CD4-positive, alpha-beta memory T cell (primary cell): ENCODE measurements around the gene CACNA1B. TPM values are rescaled to one million over a fixed set of nuclear protein-coding genes. Genes with fewer than 3 reads are reported as not detected.

Experiments
- CTCF ChIA-PET: fragments of 350-600 bp; sonication (Branson Sonifier 250); formaldehyde crosslinking; loops from one replicate; lab custom pipeline; 2021; ENCODE audit warnings: inconsistent platforms; ENCODE audit not compliant: partially characterized antibody; lab: Charles Lee
- POLR2A ChIA-PET: fragments of 350-600 bp; sonication (Branson Sonifier 250); formaldehyde crosslinking; loops from one replicate; lab custom pipeline; 2021; ENCODE audit not compliant: partially characterized antibody; lab: Charles Lee
- DNase-seq, 5 donors: peaks; one replicate each; pipeline versions ENCODE4 v3.0.0 to v3.0.0-alpha.2; 2020 to 2022; ENCODE audit warnings: mixed read lengths in 1 of 5
- H3K27ac ChIP-seq: one replicate; pipeline ENCODE4 v1.7.0; 2013; ENCODE audit warnings: low read depth, low read length
- H3K27me3 ChIP-seq: 2 replicates; pipeline ENCODE4 v1.7.0; 2013; ENCODE audit warnings: mild to moderate bottlenecking, low read length, moderate library complexity; ENCODE audit not compliant: insufficient read depth
- H3K36me3 ChIP-seq: 2 replicates; pipeline ENCODE4 v1.7.0; 2013; ENCODE audit warnings: mild to moderate bottlenecking, low read length, moderate library complexity; ENCODE audit not compliant: insufficient read depth
- H3K4me1 ChIP-seq: 2 replicates; pipeline ENCODE4 v1.7.0; 2013; ENCODE audit warnings: mild to moderate bottlenecking, low read length, moderate library complexity; ENCODE audit not compliant: insufficient read depth
- H3K4me3 ChIP-seq, 2 donors: one replicate each; pipeline ENCODE4 v1.7.0; 2013; ENCODE audit warnings: low read length in 2 of 2, mild to moderate bottlenecking in 1 of 2
- H3K9me3 ChIP-seq, 2 donors: one replicate each; pipeline ENCODE4 v1.7.0; 2013; ENCODE audit warnings: low read length in 2 of 2, control low read depth in 1 of 2; ENCODE audit not compliant: control insufficient read depth in 1 of 2
- H3K27ac Mint-ChIP-seq, 7 donors: one replicate each; pipeline ENCODE4 v1.8.0; 2020 to 2021; ENCODE audit warnings: mixed read lengths in 7 of 7, mild to moderate bottlenecking in 6 of 7, inconsistent platforms in 3 of 7, moderate library complexity in 3 of 7
- H3K27me3 Mint-ChIP-seq, 2 donors: one replicate each; pipeline ENCODE4 v1.8.0; 2020 to 2021; ENCODE audit warnings: mixed read lengths in 2 of 2
- H3K36me3 Mint-ChIP-seq, 2 donors: one replicate each; pipeline ENCODE4 v1.8.0; 2020 to 2021; ENCODE audit warnings: mixed read lengths in 2 of 2, inconsistent platforms in 1 of 2, mild to moderate bottlenecking in 1 of 2
- H3K4me1 Mint-ChIP-seq, 4 donors: one replicate each; pipeline ENCODE4 v1.8.0; 2020 to 2021; ENCODE audit warnings: mixed read lengths in 4 of 4, mild to moderate bottlenecking in 1 of 4
- H3K4me3 Mint-ChIP-seq, 8 donors: one replicate each; pipeline ENCODE4 v1.8.0; 2020 to 2021; ENCODE audit warnings: mixed read lengths in 8 of 8, mild to moderate bottlenecking in 7 of 8, moderate library complexity in 6 of 8, inconsistent platforms in 3 of 8
- H3K9me3 Mint-ChIP-seq, 8 donors: one replicate each; pipeline ENCODE4 v1.8.0; 2020 to 2021; ENCODE audit warnings: mixed read lengths in 8 of 8, mild to moderate bottlenecking in 5 of 8, inconsistent platforms in 3 of 8, moderate library complexity in 1 of 8
- intact Hi-C: fragments of 100-400 bp; cut with micrococcal nuclease; formaldehyde crosslinking; loops from one replicate; pipeline ENCODE4 v1.15.1; 2023
- polyA plus RNA-seq, 2 donors: library from polyadenylated mRNA; unstranded; fragments of 300-500 nt; fragmentation: Illumina TruSeq; gene quantifications; one replicate each; pipeline ENCODE4 v1.2.3, GENCODE V29; 2021
- total RNA-seq, 2 experiments: library from RNA; stranded (reverse); gene quantifications; one replicate each; pipeline ENCODE4 v1.2.3, GENCODE V29; 2021

CACNA1B gene
- total and polyA plus RNA-seq, 4 experiments from 2014 or later = not detected

DNA sequence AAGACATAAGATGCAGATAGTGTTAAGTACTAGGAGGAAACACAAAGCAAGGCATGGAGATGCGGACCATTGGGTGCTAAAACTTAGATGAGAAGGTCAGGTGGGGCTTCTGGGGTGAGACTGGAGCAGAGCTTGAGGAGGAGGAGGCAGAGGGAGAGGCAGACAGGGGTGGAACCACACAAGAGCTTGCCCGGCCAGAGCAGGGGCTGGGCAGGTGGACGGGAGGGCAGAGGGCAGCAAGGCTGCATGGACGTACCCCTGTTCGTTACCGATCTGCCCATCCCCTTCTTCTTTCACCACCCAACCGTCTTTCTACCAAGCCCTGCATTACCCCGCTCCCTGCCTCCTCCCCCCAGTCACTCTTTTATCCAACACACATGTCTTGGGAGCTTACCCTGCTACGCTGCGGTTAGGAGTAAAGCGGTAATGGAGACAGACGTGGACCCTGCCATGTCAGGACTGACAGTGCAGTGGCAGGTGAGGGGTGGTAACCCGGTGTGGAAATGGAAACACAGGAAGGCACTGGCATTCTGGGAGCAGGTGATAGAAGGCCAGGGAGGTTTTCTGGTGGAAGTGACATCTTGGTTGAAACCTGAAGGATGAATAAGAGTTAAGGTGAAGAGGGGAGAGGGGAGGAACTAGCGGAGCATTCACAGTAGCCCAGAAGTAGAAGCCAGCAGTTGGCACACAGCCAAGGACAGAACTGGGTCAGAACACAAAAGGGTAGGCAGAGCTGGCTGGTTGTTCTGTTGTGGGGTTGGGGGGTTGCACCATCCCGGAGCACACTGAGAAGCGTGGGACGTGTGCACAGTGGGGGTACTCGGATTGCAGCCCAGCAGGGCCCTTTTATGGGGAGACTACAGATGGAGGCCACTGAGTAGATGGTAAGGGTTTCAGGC, 167.2 kb downstream of the CACNA1B start:
- Histone ChIP-seq H3K27me3 (no peaks in the 10 kb centered on the region), H3K27ac (no peak overlapping the region), H3K4me3 (no peak overlapping the region), H3K9me3 (no peaks in the 10 kb centered on the region), H3K36me3 (no peaks in the 10 kb centered on the region), H3K4me1 (no peaks in the 10 kb centered on the region)
- POLR2A ChIA-PET = no interaction called here
- Mint-ChIP-seq H3K27me3 (peaks cover 12 to 20% of the 10 kb centered on the region in 2 donors), H3K9me3 (no peaks in the 10 kb centered on the region), H3K4me1 (no peaks in the 10 kb centered on the region), H3K36me3 (no peaks in the 10 kb centered on the region), H3K27ac (no peak overlapping the region), H3K4me3 (no peak overlapping the region)
- CTCF ChIA-PET = no interaction called here
- DNase-seq = no peak
- intact Hi-C loops = no loop called here

DNA sequence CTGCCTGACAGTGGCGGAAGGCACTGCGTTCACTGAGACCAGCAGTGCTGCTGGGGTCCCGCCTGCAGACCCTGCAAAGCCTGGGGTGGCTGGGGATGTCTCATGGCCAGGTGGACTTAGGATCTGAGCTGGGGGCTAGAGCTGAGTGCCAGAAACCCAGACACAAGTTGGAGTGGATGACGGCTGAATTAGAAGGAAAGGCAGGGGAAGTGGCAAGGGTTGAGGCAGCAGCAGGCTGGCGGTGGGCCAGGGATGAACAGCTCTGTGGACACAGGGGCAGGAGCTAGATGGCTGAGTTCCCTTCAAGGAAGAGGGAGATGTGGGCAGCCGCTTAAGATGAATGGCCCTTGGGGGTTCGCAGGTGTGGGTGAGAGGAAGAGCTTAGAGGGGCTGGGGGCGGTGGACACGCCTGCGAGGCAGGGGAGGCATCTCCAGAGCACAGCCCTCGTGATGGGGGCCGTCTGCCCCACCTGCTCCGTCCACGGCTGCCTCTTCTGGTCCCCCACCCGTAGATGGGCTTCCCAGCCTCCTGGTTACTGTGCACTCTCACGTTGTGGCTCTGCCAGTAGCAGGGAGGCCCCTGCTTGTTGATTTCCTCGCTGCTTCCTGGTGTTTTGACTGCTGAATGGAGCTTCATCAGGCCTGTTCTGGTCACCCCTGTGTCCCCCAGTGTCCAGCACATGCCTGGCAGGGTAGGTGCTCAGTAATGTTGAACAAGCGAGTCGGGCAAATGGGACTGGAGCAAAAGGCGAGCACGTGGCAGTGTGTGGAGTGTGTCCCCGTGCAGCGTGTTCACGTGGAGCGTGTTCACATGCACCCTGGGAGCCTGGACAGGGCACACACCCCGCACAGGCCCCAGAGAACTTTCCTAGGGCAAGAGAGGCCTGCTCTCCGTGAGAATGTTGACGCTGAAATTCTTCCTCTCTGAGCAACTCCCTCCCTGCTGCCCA, 168.2 kb downstream of the CACNA1B start:
- Histone ChIP-seq H3K4me1 (no peaks in the 10 kb centered on the region), H3K4me3 (no peak overlapping the region), H3K9me3 (no peaks in the 10 kb centered on the region), H3K27me3 (no peaks in the 10 kb centered on the region), H3K36me3 (no peaks in the 10 kb centered on the region), H3K27ac (no peak overlapping the region)
- Mint-ChIP-seq H3K4me3 (no peak overlapping the region), H3K27me3 (peaks cover 10 to 18% of the 10 kb centered on the region in 2 donors), H3K9me3 (no peaks in the 10 kb centered on the region), H3K36me3 (no peaks in the 10 kb centered on the region), H3K4me1 (no peaks in the 10 kb centered on the region), H3K27ac (peak overlapping the region in 1 of 7 donors; percentile 71)
- intact Hi-C loops = no loop called here
- ChIA-PET CTCF (no interaction called here), POLR2A (no interaction called here)
- DNase-seq = no peak

DNA sequence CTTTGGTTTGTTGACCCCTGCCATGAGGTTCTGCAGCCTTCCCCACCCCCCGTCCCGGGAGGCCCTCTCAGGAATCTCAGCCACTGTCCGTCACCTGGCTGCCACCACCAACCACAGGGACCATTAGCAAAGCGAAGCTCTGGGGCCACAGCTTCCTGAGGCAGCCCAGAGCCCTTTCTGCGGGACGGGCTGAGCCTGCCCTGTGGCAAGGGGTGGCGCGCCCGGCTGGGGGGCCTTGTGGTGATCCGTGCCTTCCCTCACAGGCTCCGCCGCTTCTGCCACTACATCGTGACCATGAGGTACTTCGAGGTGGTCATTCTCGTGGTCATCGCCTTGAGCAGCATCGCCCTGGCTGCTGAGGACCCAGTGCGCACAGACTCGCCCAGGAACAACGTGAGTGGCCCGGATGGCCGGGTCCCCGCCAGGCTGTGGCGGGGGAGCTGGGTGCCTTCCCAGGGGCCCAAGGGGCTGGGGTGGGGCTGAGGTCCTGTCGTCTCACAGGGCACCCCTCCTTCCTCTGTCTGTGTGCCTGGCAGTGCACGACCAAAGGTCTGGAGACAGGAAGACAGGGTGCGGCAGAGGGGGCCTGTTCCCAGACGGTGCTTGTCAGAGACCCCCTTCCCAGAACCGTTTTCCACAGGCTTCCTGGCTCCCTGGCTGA, 169.2 kb downstream of the CACNA1B start:
- H3K36me3 ChIP-seq = no peaks in the 10 kb centered on the region
- DNase-seq = no peak
- H3K4me1 ChIP-seq = no peaks in the 10 kb centered on the region
- no peak overlapping the region for H3K27ac ChIP-seq
- H3K27me3 Mint-ChIP-seq = peaks cover 14 to 24% of the 10 kb centered on the region in 2 donors
- ChIA-PET POLR2A (no interaction called here), CTCF (no interaction called here)
- H3K9me3 ChIP-seq = no peaks in the 10 kb centered on the region
- intact Hi-C loops = no loop called here
- no peaks in the 10 kb centered on the region for H3K9me3 Mint-ChIP-seq
- no peak overlapping the region for H3K27ac Mint-ChIP-seq
- no peaks in the 10 kb centered on the region for H3K27me3 ChIP-seq
- no peaks in the 10 kb centered on the region for H3K36me3 Mint-ChIP-seq
- no peak overlapping the region for H3K4me3 Mint-ChIP-seq
- H3K4me3 ChIP-seq = no peak overlapping the region
- no peaks in the 10 kb centered on the region for H3K4me1 Mint-ChIP-seq

GRCh38 chr9:138047469-138048040, 170.0 kb downstream of the CACNA1B start:
- Histone ChIP-seq H3K9me3 (no peaks in the 10 kb centered on the region), H3K36me3 (no peaks in the 10 kb centered on the region), H3K27ac (no peak overlapping the region), H3K4me1 (no peaks in the 10 kb centered on the region), H3K4me3 (no peak overlapping the region), H3K27me3 (no peaks in the 10 kb centered on the region)
- CTCF ChIA-PET = no interaction called here
- Mint-ChIP-seq H3K36me3 (no peaks in the 10 kb centered on the region), H3K9me3 (no peaks in the 10 kb centered on the region), H3K27me3 (peaks cover 14 to 25% of the 10 kb centered on the region in 2 donors), H3K4me1 (no peaks in the 10 kb centered on the region), H3K27ac (no peak overlapping the region), H3K4me3 (peak overlapping the region in 1 of 8 donors; percentile 5)
- intact Hi-C loops = no loop called here
- POLR2A ChIA-PET = no interaction called here
- no peak for DNase-seq

- no peaks in the 10 kb centered on the region for H3K36me3 Mint-ChIP-seq
- no peaks in the 10 kb centered on the region for H3K4me1 Mint-ChIP-seq
- no peak overlapping the region for H3K4me3 Mint-ChIP-seq
- CTCF ChIA-PET = no interaction called here
- no peaks in the 10 kb centered on the region for H3K9me3 ChIP-seq
- H3K27ac Mint-ChIP-seq = no peak overlapping the region
- H3K27me3 ChIP-seq = no peaks in the 10 kb centered on the region
- no peak overlapping the region for H3K27ac ChIP-seq
- POLR2A ChIA-PET = no interaction called here
- no peaks in the 10 kb centered on the region for H3K4me1 ChIP-seq
- no peak overlapping the region for H3K4me3 ChIP-seq
- H3K27me3 Mint-ChIP-seq = peaks cover 10 to 25% of the 10 kb centered on the region in 2 donors
- no peaks in the 10 kb centered on the region for H3K36me3 ChIP-seq
- intact Hi-C loops = no loop called here
- H3K9me3 Mint-ChIP-seq = no peaks in the 10 kb centered on the region
- no peak for DNase-seq
Measured at GRCh38 chr9:138048184-138048583, 170.6 kb downstream of the CACNA1B start.

DNA sequence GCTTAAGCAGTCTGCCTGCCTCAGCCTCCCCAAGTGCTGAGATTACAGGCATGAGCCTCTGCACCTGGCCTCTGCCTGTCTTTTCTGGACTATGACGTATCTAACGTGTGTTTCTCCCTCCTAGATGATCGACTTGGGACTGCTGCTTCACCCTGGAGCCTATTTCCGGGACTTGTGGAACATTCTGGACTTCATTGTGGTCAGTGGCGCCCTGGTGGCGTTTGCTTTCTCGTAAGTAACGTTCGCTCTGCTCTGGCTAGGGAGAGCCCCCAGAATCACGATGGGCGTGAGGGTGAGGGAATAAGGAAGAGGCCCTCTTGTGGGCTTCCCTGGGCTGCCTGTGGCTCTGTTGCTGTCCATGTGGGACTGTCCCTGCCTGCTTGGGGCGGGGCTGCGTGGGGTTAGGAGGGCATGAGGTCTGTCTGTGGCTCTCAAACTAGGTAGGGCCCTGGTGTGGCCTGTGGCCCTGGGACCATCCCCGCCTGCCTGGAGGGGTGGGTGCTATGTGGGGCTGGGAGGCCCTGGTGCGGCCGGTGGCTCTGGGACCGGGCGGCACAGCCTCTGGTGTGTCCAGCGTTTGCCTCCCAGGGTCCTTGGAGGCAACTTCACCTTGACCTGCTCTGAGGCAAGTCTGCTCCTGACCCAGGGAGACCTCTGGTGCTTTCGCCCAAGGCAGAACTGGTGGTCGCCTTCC, 171.7 kb downstream of the CACNA1B start:
- Histone ChIP-seq H3K36me3 (no peaks in the 10 kb centered on the region), H3K4me1 (no peaks in the 10 kb centered on the region), H3K4me3 (no peak overlapping the region), H3K9me3 (no peaks in the 10 kb centered on the region), H3K27ac (no peak overlapping the region), H3K27me3 (no peaks in the 10 kb centered on the region)
- Mint-ChIP-seq H3K36me3 (no peaks in the 10 kb centered on the region), H3K27ac (no peak overlapping the region), H3K4me3 (no peak overlapping the region), H3K4me1 (peaks cover 0 to 1% (median 0%) of the 10 kb centered on the region in 4 donors), H3K9me3 (no peaks in the 10 kb centered on the region), H3K27me3 (peaks cover 7 to 27% of the 10 kb centered on the region in 2 donors)
- DNase-seq = no peak
- CTCF ChIA-PET = no interaction called here
- intact Hi-C loops = no loop called here
- POLR2A ChIA-PET = no interaction called here
